PC-9 (cell line): ENCODE results near the gene KCNH1.

Experiments used
- CTCF ChIP-seq: fragments of 200-600 bp; sonication (generic); conservative IDR thresholded peaks from 2 replicates; pipeline ENCODE4 v1.6.1; 2017; ENCODE audit warnings: mixed run types, antibody characterized with exemption, mild to moderate bottlenecking, moderate library complexity
- EZH2 ChIP-seq: fragments of 200-600 bp; sonication (generic); IDR thresholded peaks from 2 replicates; pipeline ENCODE4 v1.8.0; 2017; ENCODE audit warnings: antibody characterized with exemption, low read depth

- TF ChIP-seq CTCF (no peak), EZH2 (no peak)
These were observed 346.1 kb downstream of the KCNH1 start for GRCh38 chr1:210787800-210788199.
